K562 (cell line): ENCODE measurements around the gene SLC16A5. TPM values are rescaled to one million over a fixed set of nuclear protein-coding genes. Genes with fewer than 3 reads are reported as not detected.

ENCODE experiments used
- ELK3 ChIP-seq: fragments of 450-650 bp; formaldehyde crosslinking; IDR thresholded peaks from 2 replicates; pipeline ENCODE4 v1.4.0; 2020; ENCODE audit warnings: mild to moderate bottlenecking
- EWSR1 ChIP-seq: fragments of 450-650 bp; IDR thresholded peaks from 2 replicates; pipeline ENCODE4 v1.6.1; 2018; ENCODE audit warnings: borderline replicate concordance, mild to moderate bottlenecking, low read depth, moderate library complexity; ENCODE audit not compliant: partially characterized antibody
- FOXM1 ChIP-seq, 2 experiments: fragments of 450-650 bp in 1 of 2; sonication (generic) in 1 of 2; formaldehyde crosslinking in 1 of 2; IDR thresholded peaks; 2 replicates each; pipeline versions ENCODE4 v1.6.1 to v1.9.0; 2017 to 2022; ENCODE audit warnings: low read depth in 2 of 2, mild to moderate bottlenecking in 2 of 2, missing genetic modification reagents in 1 of 2, moderate library complexity in 1 of 2
- HLTF ChIP-seq: fragments of 450-650 bp; IDR thresholded peaks from 2 replicates; pipeline ENCODE4 v1.6.1; 2016
- HMGN3 ChIP-seq: IDR thresholded peaks from 2 replicates; pipeline ENCODE4 v1.6.1; 2011; ENCODE audit warnings: borderline replicate concordance, low read depth, mild to moderate bottlenecking, mixed read lengths, low read length; ENCODE audit not compliant: insufficient read length; ENCODE audit errors: extremely low read depth
- MAFF ChIP-seq: IDR thresholded peaks from 2 replicates; pipeline ENCODE4 v1.6.1; 2012; ENCODE audit warnings: low read length, improper control_type of control experiment
- MBD1 ChIP-seq: fragments of 250-450 bp; sonication (Bioruptor Pico); IDR thresholded peaks from 2 replicates; pipeline ENCODE4 v1.8.0; 2022; ENCODE audit warnings: inconsistent platforms
- MLX ChIP-seq, 2 experiments: fragments of 450-650 bp in 1 of 2; sonication (generic) in 1 of 2; formaldehyde crosslinking; conservative IDR thresholded peaks; 2 replicates each; pipeline versions ENCODE4 v1.4.0 to v1.8.1; 2020 to 2022; ENCODE audit warnings: mild to moderate bottlenecking in 1 of 2, missing genetic modification reagents in 1 of 2
- NKRF ChIP-seq: fragments of 450-650 bp; IDR thresholded peaks from 2 replicates; pipeline ENCODE4 v1.6.1; 2016; ENCODE audit warnings: borderline replicate concordance
- NRF1 ChIP-seq, 2 experiments: fragments of 450-650 bp; IDR thresholded peaks in 1 of 2; conservative IDR thresholded peaks in 1 of 2; 2 replicates each; pipeline ENCODE4 v1.6.1; 2014; ENCODE audit warnings: mild to moderate bottlenecking in 2 of 2
- PPARD ChIP-seq: fragments of 250-450 bp; sonication (Bioruptor Pico); IDR thresholded peaks from 2 replicates; pipeline ENCODE4 v1.8.0; 2022; ENCODE audit warnings: inconsistent platforms, mild to moderate bottlenecking, moderate library complexity
- SMAD1 ChIP-seq: fragments of 150-350 bp; IDR thresholded peaks from 2 replicates; pipeline ENCODE4 v1.6.1; 2014; ENCODE audit warnings: low read length, low read depth; ENCODE audit not compliant: partially characterized antibody
- SMARCB1 ChIP-seq: IDR thresholded peaks from 2 replicates; pipeline ENCODE4 v1.6.1; 2011; ENCODE audit warnings: improper control_type of control experiment, low read depth; ENCODE audit not compliant: insufficient read length
- STAT5A ChIP-seq: IDR thresholded peaks from 2 replicates; pipeline ENCODE4 v1.6.1; 2012; ENCODE audit warnings: low read length, inconsistent platforms, borderline replicate concordance
- STAT6 ChIP-seq: sonication (generic); formaldehyde crosslinking; IDR thresholded peaks from 2 replicates; pipeline ENCODE4 v1.8.1; 2023; ENCODE audit warnings: mild to moderate bottlenecking, missing genetic modification reagents
- TAF1 ChIP-seq: IDR thresholded peaks from 2 replicates; pipeline ENCODE4 v1.6.1; 2011; ENCODE audit warnings: mild to moderate bottlenecking, low read length, moderate library complexity; ENCODE audit not compliant: insufficient read depth, control insufficient read depth, severe bottlenecking; ENCODE audit errors: extremely low read depth
- YY1 ChIP-seq, 3 experiments: IDR thresholded peaks; 2 replicates each; pipeline ENCODE4 v1.6.1; 2011; ENCODE audit warnings: low read length in 2 of 3, mild to moderate bottlenecking in 2 of 3, moderate library complexity in 2 of 3, borderline replicate concordance in 1 of 3, control low read depth in 1 of 3, low read depth in 1 of 3; ENCODE audit not compliant: insufficient read depth in 3 of 3, insufficient replicate concordance in 2 of 3, control insufficient read depth in 1 of 3, insufficient read length in 1 of 3; ENCODE audit errors: extremely low read depth in 1 of 3
- ZBTB8A ChIP-seq: fragments of 450-650 bp; IDR thresholded peaks from 2 replicates; pipeline ENCODE4 v1.6.1; 2018; ENCODE audit warnings: mild to moderate bottlenecking, moderate library complexity; ENCODE audit not compliant: partially characterized antibody
- ZNF785 ChIP-seq: fragments of 250-450 bp; sonication (Bioruptor Pico); IDR thresholded peaks from 2 replicates; pipeline ENCODE4 v1.4.0; 2020; ENCODE audit warnings: mild to moderate bottlenecking
- polyA plus RNA-seq, 8 experiments: library from polyadenylated mRNA; depleted of rRNA in 4 of 8; stranded (reverse) in 5 of 8; unstranded in 3 of 8; fragments of >200 nt; fragmentation: Nextera tagmentation in 2 of 8; fragmentation: Illumina TruSeq in 1 of 8; extraction: Ambion mirVana in 2 of 8; extraction: Trizol in 1 of 8; gene quantifications; 2 replicates each; pipeline versions ENCODE4 v1.2.1 to v1.2.3, GENCODE V29; 2011 to 2014; ENCODE audit warnings: inconsistent platforms in 1 of 8, missing spikeins in 1 of 8
- total RNA-seq, 7 experiments: library from RNA; depleted of rRNA in 6 of 7; stranded (reverse); fragments of >200 nt in 6 of 7; fragmentation: Illumina TruSeq in 2 of 7; extraction: Trizol in 2 of 7; gene quantifications; 2 replicates each; pipeline versions ENCODE4 v1.2.1 to v1.2.3, GENCODE V29; 2011 to 2021; ENCODE audit warnings: low replicate concordance in 1 of 7

The SLC16A5 gene
- total and polyA plus RNA-seq, 9 of the 15 experiments (the other 6 are each of a cell fraction or from before 2014, with no cell fraction given), result 0.06 to 2.6 (median 0.91) TPM

- TF ChIP-seq STAT6 (no peak), NRF1 (conservative IDR thresholded peaks at IDR 0.05 in 1 of 2, IDR thresholded peaks at IDR 0.05 in 1 of 2) (no peak), SMAD1 (no peak), HLTF (no peak), NKRF (no peak), SMARCB1 (no peak), STAT5A (no peak), MLX (CRISPR knock-in tag; conservative IDR thresholded peaks at IDR 0.05) (no peak), ZNF785 (CRISPR knock-in tag) (no peak), ZBTB8A (no peak), TAF1 (no peak), YY1 (IDR thresholded peaks at IDR 0.05; ENCODE audit: borderline replicate concordance in 1 of 3, control insufficient read depth in 1 of 3, extremely low read depth in 1 of 3, insufficient read depth in 3 of 3, insufficient read length in 1 of 3, insufficient replicate concordance in 2 of 3, low read depth in 1 of 3, low read length in 2 of 3) (no peak), HMGN3 (no peak), FOXM1 (IDR thresholded peaks at IDR 0.05; ENCODE audit: low read depth) (no peak), FOXM1 (CRISPR knock-in tag; IDR thresholded peaks at IDR 0.05; ENCODE audit: low read depth) (no peak), MAFF (no peak), ELK3 (CRISPR knock-in tag) (no peak), MBD1 (CRISPR knock-in tag) (no peak), EWSR1 (no peak), PPARD (no peak)
Observed at GRCh38 chr17:75102385-75102821, 14.6 kb downstream of the SLC16A5 start (continued).
